Measurements from ENCODE around the gene RPL13.
"Not testable (repeated sequence)": the region's sequence is repeated elsewhere in the genome, so short reads cannot be mapped to it uniquely, and the experiment has no call there.

RPL13 gene

DNA sequence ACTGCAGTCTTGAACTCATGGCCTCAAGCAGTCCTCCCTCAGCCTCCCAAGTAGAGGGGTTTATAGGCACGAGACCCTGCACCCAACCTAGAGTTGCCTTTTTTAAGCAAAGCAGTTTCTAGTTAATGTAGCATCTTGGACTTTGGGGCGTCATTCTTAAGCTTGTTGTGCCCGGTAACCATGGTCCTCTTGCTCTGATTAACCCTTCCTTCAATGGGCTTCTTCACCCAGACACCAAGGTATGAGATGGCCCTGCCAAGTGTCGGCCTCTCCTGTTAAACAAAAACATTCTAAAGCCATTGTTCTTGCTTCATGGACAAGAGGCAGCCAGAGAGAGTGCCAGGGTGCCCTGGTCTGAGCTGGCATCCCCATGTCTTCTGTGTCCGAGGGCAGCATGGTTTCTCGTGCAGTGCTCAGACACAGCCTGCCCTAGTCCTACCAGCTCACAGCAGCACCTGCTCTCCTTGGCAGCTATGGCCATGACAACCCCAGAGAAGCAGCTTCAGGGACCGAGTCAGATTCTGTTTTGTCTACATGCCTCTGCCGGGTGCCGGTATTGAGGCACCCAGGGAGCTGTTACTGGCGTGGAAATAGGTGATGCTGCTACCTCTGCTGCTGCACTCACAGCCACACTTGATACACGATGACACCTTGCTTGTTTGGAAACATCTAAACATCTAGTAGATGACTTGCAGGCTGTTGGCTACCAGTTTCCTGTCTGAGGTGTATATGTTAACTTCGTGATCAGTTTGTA lies 3.3 kb downstream of the RPL13 start:
- DNase-seq = no peak

DNA sequence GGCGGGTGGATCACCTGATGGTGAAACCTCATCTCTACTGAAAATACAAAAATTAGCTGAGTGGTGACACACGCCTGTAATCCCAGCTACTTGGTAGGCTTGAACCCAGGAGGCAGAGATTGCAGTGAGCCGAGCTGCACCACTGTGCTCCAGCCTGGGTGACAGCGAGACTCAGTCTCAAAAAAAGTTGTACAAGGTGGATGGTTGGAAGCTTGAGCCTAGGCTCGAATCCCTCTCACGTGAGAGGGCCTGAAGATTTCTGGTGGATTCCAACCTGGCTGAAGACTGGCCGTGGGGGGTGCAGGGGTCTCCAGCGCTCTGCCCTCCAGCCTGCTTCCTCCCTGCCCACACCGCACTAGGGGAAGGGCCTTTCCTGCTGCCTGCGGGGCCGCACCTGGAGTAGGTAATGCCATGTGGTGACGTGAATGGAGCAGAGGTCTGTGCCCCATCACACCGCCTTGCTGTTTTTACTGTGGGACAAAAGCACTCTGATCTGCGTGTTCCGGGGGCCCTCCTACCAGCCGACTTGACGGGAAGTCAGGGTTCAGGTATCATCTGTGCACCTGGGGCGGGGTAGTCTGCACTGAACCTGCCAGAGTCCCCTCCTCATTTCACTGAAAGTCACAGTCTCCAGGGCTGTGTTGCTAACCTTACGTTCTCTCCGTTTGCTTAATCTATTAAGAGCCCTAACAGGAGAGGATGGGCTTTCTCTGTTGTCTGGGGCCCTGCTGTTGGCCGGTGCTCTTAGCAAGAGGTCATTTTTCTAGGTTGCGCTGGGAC lies 4.2 kb downstream of the RPL13 start:
- peak; percentile 6 for DNase-seq

DNA sequence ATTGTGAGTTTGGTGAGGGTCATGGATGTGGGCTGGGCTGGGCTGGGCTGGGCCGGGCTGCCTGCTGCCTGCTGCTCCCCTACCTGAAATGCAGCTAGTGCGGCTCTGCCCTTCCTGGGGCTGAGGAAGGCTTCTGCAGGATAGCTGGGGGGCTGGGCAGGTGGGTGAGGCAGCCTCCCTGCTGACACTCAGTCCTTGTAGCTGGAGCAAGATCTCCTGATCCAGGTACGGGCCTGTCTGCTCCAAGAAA lies 4.7 kb downstream of the RPL13 start:
- DNase-seq = no peak

DNA sequence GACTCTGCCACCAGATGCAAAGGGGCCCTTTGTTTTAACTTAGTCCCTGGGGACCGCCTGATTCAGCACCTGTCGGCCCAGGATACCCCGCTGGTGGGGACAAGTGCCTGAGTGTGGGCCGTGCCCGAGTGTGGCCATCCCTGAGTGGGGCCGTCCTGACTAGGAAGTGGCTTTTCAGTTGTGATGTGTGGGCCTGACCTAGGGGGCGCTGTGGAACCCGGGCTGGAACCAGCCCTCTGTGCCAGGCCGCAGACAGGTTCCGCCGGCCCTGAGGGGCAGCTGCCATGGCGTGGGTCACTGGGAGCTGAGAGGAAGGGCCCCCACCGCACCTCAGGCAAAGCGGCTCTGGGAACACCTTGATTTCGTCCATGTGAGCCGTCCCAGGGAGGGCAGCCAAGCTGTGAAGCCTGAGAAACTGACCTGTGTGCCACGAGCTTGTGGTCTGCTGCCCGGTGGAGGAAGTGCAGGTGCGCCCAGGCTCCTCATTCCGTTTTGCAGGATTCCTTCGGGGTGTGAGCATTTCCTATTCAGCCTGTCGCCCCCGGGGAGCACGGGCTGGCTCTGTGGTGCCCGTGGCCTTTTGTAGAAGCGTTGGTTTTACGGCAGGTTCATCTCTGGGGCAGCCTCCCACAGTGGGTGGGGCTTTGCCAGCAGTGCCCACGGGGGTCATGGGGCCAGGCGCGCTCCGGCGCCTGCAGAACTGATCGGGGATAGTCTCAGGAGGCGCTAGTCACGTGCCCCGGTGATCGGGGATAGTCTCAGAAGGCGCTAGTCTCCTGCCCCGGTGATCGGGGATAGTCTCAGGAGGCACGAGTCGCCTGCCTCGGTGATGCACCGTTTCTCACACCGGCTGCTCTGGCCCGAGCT lies 5.3 kb downstream of the RPL13 start:
- peak; percentile 42 for DNase-seq

DNA sequence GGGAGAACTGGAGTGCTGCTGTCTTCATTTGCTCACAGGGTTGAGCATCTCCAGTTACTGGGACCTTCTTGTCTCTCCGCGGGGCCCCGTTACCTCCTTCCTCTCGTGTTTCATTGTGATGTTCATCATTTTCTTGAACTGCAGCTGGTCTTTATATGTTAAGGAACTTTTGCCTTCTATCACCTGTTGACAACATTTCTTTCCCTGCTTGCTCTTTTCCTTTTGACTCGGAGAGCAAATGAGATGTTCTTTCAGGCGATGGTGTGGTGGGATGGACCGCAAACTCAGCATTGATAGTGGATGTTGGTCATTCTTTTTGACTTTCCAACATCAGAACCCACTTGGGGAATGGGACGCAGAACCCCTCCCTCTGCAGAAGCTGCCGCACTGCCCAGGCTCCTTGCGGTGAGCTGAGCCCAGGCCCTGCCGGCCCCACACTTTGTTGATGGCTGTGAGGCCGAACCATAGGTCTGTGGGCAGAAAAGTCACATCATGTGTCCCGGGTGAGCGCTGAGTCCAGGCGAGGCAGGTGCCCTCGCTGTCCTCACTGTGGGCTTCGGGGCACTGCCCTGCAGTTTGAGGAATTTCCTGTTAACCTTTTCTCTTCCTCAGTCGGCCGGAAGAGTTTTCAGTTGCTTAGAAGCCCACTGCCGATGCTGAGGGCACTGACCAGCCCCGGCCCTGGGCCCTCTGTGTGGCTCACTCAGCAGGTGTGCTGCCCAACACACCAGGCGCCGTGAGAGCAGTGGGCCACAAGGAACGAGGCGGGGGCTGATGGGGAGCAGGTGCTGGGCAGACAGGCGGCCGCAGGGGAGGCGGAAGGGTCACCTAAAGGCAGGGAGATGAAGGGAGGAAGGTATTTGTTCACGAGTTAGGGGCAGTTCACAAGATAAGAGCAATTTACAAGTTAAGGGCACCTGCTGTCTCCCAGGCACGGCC lies 7.4 kb downstream of the RPL13 start:
- no peak for DNase-seq

DNA sequence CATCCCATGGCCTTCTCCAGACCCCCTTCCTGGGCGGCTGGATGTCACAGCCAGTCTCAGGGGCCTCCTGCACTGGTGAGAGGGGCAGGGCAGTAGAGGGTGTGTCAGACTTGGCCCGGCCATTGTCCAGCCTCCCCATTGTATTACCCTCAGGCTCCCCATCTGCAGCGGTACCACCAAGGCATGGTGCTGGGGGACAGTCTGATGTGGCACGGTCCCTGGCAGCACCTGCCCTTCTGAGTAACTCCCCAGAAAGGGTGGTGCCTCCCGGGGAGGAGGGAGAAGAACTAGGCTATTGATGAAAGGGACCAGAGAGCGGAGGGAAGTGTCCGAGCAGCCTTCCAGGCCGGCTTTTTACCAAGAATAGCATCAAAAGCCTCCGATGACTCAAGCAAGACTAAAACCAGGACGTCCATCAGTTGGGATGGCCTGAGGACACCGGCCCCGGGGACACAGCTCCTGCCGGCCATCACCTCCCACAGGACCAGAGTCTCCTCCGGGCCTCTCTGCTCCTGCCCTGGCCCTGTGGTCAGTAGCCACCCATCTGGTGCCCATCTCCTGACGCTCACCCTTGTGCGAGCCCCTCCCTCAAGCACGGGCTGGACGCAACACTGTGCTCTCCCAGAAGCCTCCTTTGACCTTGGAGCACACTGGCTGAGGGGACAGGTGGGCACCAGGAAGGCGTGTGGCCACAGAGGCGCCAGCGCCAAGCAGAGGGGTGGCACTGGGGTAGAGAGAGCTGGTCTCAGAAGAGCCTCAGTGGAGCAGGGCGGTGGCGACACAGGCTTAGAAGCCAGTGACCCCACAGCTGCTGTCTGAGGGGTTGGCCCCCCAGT lies 9.2 kb downstream of the RPL13 start:
- no peak for DNase-seq

DNA sequence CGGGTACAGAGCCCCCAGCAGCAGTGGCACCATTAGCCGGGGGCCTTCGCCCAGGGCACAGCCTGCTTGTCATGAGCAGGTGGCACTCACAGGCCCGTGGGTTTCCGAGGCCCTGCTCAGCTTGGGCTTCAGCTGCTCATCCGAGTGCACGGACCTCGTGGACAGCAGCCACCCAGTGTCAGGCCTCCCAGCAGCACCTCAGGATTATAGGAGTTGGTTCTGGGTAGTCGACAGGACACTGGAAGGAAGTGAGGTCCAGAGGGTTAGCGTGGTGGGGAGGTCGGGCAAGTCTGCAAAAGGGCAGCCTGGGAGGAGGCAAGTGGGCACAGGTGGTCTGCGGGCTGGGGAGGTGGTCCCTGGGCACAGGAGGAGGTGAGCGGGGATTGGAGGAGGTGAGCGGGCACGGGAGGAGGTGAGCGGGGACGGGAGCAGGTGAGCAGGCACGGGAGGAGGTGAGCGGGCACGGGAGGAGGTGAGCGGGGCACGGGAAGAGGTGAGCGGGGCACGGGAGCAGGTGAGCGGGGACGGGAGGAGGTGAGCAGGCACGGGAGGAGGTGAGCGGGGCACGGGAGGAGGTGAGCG lies 10.0 kb downstream of the RPL13 start:
- no peak for DNase-seq

DNA sequence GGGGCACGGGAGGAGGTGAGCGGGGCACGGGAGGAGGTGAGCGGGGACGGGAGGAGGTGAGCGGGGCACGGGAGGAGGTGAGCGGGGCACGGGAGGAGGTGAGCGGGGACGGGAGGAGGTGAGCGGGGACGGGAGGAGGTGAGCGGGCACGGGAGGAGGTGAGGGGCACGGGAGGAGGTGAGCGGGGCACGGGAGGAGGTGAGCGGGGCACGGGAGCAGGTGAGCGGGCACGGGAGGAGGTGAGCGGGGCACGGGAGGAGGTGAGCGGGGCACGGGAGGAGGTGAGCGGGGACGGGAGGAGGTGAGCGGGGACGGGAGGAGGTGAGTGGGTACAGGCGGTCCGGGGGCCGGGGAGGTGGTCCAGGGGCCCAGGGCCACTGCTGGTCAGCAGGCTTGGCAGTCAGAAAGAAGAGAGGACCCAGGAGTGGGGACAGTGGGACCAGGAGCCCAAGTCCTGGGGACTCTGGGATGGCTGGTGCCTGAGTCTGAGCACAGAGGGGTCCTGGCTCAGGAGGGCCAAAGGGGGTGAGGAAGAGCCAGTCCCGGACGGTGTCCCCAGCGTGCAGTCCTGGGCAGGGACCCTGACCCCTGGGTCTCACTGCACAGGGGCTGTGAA lies 10.6 kb downstream of the RPL13 start:
- DNase-seq = not testable (repeated sequence)

DNA sequence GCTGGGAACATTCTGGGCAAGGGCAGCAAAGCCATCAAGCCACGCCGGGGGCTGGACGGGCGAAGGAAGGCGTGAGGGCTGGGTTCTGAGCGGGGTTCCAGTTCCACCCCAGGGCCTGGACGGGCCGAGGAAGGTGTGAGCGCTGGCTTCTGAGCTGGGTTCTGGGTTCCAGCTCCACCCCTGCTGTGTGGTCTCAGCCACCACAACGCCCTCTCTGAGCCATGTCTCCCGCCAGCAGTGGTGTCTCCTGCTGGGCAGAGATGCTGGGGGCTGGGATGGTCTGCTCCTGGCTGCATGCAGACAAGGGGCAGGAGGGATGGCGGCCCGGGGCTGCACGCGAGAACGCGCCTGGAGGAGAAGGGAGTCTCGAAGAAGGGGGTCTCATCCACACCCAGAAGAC lies 11.2 kb downstream of the RPL13 start:
- no peak for DNase-seq

DNA sequence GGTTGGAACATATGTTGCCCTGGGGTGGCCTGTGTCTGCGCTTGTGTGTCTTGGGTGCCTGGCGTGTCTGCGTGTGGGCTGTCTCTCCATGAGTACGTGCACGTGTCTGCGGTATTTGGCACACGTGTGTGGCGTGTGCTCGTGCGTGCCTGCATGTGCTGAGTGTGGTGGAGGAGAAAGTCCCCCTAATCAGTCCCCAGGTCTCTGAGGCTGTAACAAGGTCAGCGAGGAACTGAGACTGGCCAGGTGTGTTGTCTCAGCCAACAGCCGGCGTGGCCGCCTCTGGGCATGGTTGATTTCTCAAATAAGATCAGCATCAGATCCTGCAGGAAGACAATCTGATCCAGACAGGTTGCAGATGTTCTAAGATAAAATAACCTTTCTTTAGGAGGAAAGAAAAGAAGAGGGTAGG lies 11.6 kb downstream of the RPL13 start:
- peak; percentile 33 for DNase-seq

DNA sequence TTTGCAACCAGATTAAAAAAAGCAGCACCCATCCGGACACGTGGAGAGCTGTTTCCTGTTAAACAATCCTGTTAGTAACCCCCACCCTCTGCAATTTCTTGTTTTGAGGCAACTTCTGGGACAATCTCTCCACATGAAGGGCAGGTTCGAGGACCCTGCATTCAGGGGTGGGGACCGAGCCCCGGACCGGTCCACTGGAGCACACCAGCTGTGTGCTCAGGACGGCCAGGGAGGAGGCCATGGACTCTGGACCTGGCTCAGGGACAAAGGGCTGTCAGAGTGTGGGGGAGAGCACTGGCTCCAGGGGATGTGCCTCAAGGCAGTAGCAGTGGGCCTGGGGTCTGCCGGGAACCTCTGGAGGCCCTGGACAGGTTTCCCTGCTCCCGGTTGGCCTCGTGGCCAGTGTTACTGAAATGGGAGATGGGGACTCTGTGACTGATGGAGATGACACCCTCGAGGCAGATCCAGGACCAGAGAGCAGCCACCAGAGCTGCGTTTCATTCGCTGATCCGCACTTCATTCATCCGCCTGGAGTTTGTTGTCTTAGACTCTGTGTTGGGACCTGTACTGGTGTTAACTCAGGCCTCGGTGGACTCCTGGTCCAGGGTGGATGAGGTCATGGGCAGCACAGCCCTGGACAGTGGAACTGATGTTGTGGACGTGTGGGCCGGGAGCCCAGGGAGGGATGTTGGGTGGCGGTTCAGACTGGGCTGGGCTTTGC lies 12.2 kb downstream of the RPL13 start:
- no peak for DNase-seq

DNA sequence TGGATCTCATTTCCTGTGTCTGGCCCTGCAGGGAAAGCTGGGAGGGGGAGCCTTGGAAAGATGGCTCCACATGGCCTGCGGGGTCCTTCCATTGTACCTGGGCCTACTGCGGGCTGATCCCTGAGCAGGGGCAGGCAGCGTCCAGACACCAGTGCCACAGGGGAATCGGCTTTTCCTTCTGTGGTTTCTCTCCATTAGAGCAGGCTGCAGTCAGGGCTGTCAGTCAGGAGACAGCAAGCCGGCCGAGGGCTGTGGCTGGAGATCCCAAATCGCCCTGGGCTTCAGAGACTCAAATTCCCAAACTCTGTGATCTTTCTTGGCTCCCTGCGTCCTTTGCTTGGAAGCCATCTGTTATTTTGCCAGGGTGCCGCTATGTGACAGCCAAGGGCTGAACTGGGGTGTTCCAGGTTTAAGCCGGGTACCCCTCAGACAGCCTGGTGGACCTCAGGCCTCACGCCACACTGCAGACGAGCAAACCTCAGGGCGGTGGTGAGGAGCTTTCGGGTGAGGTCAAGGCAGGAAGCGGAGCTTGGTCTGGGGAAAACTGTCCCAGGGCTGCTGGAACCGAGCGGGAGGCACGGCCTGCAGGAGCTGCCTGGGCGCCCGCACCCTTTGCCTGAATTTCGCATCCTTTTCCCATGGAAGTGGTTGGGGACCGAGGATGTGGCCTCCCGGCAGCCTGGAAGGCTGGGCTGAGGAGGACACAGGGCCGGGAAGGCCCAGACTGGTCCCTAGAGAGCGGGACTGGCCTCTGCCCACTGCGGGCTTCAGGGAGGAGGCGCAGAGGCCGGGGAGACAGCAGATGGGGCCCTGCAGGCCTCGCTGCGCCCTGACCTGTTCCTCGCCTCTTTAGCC lies 13.6 kb downstream of the RPL13 start:
- DNase-seq = no peak

DNA sequence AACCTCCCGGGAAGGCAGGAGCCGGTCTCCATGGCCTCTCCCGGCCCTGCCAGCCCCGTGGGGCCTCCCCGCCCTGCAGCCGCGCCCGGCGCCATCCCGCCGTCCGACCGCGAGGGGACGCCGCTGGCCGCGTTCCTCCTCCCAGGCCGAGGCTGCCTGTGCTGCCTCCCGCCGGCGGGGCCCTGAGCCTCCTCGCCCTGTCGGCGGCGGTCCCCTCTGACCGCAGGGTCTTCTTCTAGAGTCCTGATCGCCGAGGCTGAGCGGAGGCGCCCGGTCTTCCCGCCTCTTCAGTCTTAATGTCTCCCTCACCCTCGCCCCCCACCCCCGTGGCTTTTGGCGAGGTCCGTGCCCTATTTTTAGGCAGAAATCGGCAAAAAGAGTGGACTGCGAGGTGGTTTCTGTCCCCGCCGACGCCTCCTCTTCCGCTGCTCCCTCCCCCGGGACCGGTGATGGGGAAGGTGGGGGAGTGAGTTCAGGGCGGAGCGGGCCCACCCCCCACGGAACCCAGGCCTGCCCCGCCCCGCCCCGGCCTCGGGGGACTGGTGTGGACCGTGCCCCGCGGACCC lies 14.3 kb downstream of the RPL13 start:
- peak; percentile 75 for DNase-seq

DNA sequence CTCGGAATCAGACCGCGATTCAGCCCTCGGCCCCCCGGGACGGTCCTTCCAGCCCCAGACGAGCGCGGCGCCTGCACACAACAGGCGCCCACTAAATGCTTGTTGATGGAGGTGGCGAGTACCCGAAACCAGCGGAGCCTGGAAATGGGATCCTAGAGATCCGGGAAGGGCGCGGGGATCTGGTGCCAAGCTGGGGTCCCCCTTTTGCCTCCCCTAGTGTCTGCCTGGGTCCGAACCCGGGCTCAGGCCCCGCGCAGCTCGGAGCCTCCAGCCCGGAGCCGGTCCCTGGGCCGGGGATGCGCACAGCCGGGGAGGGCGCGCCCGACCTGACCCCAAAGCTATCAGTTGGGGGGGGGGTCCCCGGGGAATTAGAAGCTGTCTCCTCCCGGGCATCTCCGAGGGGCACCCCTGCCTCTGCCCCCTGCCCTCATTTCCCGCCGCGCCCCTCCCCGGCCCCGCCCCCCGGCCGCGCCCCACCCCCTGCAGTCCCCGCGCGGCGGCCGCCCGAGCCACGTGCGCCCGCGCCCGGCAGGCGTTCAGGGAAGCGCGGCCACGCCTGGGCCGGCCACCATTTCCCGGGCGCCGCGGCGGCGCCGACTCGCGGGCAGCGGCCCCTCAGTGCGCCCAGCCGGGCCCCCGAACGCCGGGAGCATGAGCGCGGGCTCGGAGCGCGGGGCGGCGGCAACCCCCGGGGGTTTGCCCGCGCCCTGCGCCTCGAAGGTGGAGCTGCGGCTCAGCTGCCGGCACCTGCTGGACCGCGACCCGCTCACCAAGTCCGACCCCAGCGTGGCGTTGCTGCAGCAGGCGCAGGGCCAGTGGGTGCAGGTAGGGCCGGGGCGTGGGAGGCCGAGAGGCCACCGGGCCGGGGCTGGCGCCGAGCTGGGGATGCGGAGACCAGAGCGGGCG lies 15.0 kb downstream of the RPL13 start, which contains the start of gene CPNE7:
TSS of gene CPNE7 (plus strand) at position 512 of the 906 bp plus-strand sequence. CDS start at position 652, 140 bp downstream.
- DNase-seq = peak; percentile 18

DNA sequence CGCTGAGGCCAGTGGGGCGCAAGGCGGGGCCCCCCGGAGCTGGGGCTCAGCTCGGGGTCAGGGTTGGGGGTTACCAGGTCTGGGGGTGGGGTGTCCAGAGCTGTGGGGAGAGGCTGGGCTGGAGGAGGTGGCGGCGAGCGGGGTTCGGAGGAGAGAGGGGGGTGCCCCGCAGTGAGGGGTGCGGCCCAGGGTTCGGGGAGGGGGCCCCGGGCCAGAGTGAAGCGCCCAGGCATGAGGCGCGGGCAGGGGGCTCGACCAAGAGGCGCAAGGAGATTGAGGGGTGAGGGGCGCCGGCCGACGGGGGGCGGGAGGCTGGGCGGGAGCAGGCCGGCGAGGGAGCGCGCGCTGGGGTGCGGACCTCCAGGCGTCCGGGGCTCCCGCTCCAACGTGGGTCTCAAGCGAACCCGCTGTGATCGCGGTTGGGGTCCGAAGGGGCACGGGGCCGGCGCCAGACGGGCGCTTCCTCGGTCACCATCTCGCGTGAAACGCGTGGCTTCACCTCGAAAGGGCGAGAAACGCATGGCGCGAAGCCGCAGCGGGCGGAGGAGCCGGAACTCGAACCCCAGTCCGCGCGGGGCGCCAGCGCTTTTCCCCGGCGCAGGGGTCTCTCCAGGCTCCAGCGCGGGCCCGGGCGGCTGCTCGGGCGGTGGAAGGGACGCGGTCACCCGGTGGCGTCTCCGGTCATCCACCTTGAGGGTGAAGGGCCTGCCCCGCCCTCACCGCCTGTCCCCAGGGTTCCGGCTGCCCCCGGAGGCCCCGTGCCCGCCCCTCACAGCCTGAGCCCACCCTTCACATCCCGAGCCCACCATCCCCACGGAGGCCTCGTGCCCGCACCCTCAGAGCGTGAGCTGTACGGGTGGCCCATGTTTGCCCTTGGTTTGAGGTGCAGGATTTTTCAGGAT lies 15.9 kb downstream of the RPL13 start:
- DNase-seq = no peak

DNA sequence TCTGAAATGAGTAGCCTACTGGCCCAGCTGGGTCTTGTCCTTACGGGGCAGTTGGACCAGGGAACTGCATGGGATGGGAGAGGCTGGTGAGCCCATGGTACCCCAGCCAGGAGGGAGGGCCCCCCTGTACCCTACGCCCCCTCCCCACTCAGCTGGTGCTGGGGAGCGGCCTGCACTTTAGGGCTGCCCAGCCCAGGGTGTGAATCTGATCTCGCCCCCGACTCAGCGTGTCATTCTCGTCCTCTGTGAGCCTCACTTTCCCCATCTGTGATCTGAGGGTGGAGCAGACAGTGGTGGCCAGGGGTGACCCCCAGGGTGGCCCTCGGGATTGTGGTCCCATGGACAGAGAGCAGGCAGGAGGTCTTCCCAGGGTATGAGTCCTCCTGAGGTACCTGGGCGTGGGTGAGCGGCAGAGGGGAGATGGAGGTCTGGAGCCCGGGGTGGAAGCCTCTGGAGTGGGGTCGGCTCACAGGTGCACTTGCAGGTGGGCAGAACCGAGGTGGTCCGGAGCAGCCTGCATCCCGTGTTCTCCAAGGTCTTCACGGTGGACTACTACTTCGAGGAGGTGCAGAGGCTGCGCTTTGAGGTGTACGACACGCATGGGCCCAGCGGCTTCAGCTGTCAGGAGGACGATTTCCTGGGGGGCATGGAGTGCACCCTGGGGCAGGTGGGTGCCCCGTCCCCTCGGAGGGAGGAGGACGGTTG lies 16.7 kb downstream of the RPL13 start:
- no peak for DNase-seq

All from fibroblast of skin of right biceps (primary cell).